Stimulated activated CD4-positive, alpha-beta T cell treated with anti-CD3 and anti-CD28 coated beads, Interleukin-15, amount 100 ng/mL, for 1 hour (primary cell): ENCODE results near the gene EFNB2.

Source experiments
- DNase-seq, 2 donors: peaks; one replicate each; pipeline ENCODE4 v3.0.0-alpha.2; 2020; ENCODE audit warnings: low read depth in 1 of 2, low spot score in 1 of 2

EFNB2 gene, protein sequence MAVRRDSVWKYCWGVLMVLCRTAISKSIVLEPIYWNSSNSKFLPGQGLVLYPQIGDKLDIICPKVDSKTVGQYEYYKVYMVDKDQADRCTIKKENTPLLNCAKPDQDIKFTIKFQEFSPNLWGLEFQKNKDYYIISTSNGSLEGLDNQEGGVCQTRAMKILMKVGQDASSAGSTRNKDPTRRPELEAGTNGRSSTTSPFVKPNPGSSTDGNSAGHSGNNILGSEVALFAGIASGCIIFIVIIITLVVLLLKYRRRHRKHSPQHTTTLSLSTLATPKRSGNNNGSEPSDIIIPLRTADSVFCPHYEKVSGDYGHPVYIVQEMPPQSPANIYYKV

GRCh38 chr13:106535552-106536243, at the start of gene EFNB2:
EFNB2 (minus strand) TSS chr13:106535662; CDS start chr13:106534964, 698 bp downstream.
- peak; percentile 74 to 82 for DNase-seq

- no peak for DNase-seq
Measured at GRCh38 chr13:106581225-106581624, 45.8 kb upstream of the EFNB2 start.

- DNase-seq, result no peak
Measured at GRCh38 chr13:106575896-106576295, 40.4 kb upstream of the EFNB2 start.

DNA sequence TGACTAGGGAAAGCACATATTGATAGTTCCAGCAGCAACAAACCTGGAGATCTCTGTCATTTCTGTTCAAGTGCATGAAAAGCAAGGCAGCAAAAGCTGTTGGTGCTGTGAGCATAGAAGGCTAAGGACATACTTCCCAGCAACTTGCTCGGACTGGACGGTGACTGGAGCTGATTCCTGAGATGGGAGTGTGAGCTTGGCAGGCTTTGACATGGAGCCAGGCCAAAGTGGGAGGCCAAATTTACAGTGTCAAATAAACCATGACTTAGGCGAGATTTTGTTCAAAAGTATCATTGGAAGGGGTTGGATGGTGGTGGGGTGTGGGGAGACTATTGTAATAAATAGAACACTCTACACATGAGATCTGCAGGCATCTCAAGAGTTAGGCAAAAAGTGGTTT, 38.4 kb upstream of the EFNB2 start:
- DNase-seq, result no peak

DNA sequence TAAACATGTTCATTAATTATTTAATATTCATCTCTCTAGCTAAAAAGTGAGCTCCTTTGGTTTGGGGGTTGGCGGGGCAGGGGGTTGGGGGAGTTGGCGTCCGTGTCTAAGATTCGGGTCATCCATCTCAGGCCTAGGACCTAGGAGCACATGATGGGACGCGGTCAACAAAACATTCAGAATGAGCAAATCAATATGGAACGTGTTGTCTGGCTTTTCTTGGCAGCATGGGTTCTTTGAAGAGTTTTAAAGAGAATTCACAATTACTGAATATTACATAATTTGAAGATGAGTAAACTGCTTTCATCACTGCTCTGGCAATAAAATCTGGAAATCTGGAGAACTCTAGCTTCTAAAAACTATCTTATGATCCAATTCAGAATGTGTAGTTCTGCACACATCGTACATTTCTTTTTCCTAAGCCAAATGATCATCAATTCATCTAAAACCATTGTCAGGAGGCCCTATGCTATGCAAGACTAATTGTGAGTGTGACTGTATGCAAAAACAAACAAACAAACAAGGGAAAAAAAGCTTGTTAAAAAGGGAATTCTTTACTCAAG, 37.9 kb upstream of the EFNB2 start:
- DNase-seq, result no peak

DNA sequence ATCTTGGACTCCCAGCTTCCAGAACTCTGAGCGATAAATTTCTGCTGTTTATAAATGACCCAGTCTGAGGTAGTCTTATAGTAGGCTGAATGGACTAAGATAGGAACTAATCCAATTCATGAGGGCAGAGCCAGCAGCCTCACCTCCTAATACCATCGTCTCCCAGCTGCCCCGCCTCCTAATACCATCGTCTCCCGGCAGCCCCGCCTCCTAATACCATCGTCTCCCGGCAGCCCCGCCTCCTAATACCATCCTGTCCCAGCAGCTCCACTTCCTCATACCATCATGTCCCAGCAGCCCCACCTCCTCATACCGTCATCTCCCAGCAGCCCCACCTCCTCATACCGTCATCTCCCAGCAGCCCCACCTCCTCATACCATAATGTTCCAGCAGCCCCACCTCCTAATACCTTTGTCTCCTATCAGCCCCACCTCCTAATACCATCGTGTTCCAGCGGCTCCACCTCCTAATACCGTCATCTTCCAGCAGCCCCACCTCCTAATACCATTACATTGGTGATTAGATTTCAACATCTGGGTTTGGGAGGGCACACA, 34.9 kb upstream of the EFNB2 start:
- peak; percentile 32 to 45 for DNase-seq

- DNase-seq, result no peak
Measured at GRCh38 chr13:106569233-106570095, 34.0 kb upstream of the EFNB2 start.

- DNase-seq, result no peak
Measured at GRCh38 chr13:106568299-106569003, 33.0 kb upstream of the EFNB2 start.

DNA sequence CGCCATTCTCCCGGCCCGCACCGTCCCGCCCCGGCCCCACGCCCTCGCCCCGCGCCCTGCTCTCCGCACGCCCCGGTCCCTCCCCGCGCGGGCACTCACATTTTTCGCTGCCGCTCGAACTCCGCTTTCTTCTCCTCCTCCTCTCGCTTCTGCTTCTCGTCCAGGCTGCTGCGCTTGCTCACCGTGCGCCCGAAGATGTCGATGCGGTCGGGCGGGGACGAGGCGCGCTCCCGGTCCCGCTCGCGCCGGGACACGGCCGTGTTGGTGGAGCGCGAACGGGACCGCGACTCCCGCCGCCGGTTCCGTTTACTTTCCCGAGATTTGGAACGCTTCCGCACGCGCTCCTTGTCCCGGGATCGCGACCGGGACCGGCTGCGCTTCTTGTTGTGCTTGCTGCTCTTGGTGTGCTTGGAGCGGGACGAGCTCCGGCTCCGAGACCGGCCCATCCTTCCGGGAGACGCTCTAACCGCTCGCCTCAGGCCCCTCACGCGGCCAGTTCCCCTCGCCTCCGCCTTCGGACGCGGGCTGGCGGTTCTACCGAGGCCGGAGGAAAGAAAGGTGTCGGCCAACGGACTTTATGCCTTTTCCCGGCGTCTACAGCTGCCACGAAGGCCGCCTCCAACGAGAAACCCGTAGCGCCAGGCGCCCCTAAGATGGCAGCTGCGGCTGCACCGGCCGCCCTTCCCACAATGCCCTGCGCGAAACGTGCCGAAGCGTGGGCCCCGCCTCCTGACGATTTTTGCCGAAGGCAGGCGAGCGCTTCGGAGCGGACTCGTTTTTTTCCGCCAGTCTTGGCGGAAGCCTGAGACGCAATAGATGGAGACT, 32.2 kb upstream of the EFNB2 start, which contains the start of gene ARGLU1:
ARGLU1 (minus strand) TSS at position 664 of the 825 bp plus-strand sequence; CDS start at position 446, 218 bp downstream.
- peak; percentile 90 to 96 for DNase-seq

DNA sequence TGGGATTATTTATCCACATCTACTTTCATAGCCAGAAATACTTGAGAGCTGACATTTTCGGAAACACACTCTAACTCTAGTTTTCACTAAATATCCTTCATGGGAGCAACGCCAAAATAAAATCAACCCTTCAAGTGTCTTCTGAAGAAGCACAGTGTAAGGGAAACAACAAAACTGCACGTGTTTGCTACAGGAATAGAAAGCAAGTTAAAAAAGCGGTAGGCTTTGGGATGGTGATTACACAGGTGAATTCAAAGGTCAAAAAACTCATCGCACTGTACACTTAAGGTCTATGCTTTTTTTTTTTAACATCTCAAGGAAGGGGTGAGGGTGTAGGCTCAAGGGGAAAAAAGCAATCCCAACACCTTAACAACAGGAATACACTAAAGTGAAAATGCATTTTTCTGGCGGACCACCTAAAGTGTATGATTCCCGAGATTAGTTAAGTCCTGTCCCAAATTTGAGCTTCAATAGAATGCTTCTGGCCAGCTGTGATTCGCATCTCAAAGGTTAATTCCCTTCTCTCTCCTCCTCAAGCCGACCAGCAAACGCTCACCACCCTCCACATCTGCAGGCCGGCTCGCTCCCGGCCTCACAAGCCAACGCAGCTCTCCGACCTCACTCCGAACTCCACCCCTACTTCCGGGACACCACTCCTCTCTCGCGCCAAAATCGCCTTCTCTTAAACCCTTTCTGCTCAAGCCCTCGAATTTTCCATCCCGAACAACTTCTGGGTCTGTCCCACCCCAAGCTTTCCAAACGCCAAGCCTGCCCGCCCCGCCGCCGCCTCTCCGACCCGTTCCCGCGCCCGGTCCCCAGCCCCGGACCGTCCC, 31.4 kb upstream of the EFNB2 start:
- DNase-seq, result peak in 1 of 2 donors; percentile 8

DNA sequence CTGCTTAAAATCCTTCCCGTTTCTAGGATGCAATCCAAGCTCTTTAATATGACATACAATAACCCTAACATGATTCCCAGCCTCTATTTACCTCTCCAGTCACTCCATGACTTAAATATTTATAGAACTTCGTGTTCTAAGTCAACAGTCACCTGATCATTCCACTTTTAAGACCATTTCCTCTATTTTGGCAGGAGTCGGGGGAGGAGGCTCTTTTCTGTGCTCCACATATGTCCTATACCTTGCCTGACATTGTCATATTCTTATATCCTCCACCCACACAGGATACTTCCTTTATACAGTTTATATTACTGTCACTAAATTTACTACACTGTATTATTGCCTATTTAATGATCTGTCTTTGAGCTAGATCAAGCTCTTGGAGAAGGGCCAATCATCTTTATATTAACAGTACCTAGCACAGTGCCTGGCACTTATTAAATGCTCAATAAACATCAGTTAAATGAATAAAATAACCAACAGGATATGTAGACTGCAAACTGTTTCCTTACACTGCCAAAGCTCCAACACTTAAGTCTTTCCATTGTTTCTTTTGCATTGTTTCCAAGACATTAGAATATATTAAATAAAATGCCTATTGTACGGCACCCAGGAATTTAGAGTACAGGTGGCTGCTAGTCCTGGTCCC, 29.8 kb upstream of the EFNB2 start:
- no peak for DNase-seq

DNA sequence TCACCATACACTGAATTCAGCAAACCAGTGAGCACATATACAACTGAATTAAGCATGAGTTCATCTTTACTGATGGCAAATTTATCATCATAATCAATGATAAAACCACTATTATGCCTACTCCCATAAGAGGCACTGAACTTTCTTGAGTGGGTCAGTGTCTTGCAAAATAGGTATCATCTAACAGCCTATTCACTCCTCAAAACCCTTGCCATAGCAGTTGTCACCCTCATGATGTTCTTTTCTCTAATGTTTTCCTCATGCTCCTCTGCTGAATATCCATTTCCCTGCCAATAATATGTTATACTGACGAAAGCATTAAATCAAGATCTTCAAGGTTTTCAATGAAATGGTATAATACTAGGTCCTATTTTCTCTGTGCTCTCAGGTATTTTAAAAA, 26.8 kb upstream of the EFNB2 start:
- no peak for DNase-seq

DNA sequence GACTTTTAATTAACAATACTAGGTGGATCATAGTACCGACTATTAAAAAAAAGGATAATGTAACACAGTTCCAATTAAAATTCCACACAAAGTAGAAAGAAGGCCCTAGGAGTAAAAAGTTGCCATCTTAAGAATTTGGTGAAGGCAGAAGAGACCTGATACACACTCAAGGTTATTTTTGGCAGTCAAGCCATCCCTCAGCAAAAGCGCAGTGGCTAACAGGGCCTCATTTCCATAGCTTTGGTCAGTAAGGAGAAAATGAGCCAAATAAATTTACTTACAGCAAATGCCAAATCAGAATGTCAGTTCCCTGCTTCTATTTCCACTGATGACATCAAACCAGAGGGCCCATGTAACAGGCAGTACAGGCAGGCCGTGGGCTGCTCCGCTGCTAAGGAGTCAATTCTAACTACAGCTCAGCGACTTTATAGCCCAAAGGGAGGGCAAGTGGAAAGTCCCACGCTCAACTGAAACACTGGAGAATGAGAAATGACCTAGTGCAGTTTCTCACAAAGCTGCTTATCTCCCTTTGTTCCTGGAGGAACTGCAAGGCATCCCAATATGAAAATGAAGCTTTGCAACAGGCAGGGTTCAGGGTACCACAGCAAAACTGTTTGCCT, 26.2 kb upstream of the EFNB2 start:
- peak in 1 of 2 donors; percentile 13 for DNase-seq

DNA sequence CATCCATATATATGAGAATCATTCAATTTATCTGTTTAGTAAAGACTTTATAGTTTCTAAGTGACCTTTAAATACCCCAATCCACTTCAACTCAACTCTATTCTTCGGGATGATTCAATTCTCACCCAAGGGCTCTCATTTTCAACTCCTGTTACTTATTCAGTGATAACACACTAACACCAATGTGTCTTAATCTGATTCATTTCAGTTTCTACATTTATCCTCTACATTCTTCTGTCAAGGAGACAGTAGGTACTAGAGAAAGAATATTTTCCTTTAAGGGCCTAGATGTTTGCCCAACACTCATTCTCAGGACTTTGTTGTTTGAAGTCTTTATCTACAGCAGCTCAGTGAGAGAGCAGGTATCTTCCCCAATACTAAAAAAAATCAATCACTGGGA, 25.4 kb upstream of the EFNB2 start:
- DNase-seq, result no peak

GRCh38 chr13:106558527-106558926, 23.1 kb upstream of the EFNB2 start:
- no peak for DNase-seq

- DNase-seq, result no peak
Measured at GRCh38 chr13:106555631-106556328, 20.3 kb upstream of the EFNB2 start.

GRCh38 chr13:106551751-106552150, 16.3 kb upstream of the EFNB2 start:
- DNase-seq, result no peak
